ENCODE data around the gene MALL. TPM values are rescaled to one million over a fixed set of nuclear protein-coding genes. Genes with fewer than 3 reads are reported as not detected.

Gene MALL
- total RNA-seq, 4 donors from 2014 or later, result 38.7 to 92.8 (median 54.1) TPM

GRCh38 chr2:110149330-110150220, 34.0 kb upstream of the MALL start:
- intact Hi-C loops (cut with DNase I; ENCODE audit: low total_unique reads), result no loop called here
- WGBS, 2 donors, result 49 to 66% methylated on average over 6 of the region's 6 CpGs
- H3K4me3 ChIP-seq (ENCODE audit: low read depth, poor library complexity, severe bottlenecking), result no peak overlapping the region
- no peak for DNase-seq (ENCODE audit: low spot score in 2 of 2)
- TF ChIP-seq POLR2A (IDR thresholded peaks at IDR 0.05) (no peak), CTCF (IDR thresholded peaks at IDR 0.05) (no peak)

GRCh38 chr2:110146945-110147332, 31.3 kb upstream of the MALL start:
- intact Hi-C loops (cut with DNase I; ENCODE audit: low total_unique reads), result no loop called here
- H3K4me3 ChIP-seq (ENCODE audit: low read depth, poor library complexity, severe bottlenecking), result no peak overlapping the region
- WGBS, 2 donors, result 93 to 94% methylated on average over 2 of the region's 2 CpGs
- TF ChIP-seq POLR2A (IDR thresholded peaks at IDR 0.05) (no peak), CTCF (IDR thresholded peaks at IDR 0.05) (no peak)
- DNase-seq (ENCODE audit: low spot score in 2 of 2), result no peak

DNA sequence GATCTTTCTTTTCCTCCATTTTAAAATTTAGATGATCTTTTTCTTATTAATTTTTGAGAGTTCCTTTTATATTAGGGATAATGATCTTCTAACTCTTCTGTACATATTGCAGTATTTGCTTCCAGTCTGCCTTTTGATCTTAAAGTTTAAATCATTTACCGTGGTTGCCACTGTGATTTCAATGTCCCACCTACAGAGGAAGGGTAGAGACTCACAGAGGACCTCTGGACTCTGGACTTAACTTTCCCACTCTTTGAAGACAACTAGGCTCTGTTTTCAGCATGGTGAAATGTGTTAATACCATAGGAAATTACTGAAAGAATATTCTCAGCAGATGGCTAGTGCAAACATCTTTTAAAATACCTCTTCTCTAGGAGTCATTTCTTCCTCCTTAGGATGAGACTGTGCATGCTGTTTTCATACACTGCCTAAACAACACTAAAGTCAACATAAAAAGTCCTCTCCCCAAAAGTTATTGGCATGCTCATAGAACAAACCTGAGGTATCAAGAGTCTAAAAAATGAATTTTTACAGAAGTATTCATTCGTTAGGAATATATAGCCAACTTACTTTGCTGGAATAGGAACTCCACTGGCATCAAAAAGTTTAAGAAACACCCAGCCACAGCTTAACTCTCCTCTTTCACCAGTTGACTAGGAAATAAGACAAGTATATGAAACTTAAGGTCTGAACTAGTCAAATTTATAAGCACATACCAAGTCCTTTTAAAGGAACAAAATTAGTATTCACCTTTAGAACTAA, 30.7 kb upstream of the MALL start:
- H3K4me3 ChIP-seq (ENCODE audit: low read depth, poor library complexity, severe bottlenecking), result no peak overlapping the region
- TF ChIP-seq CTCF (IDR thresholded peaks at IDR 0.05) (no peak), POLR2A (IDR thresholded peaks at IDR 0.05) (no peak)
- no peak for DNase-seq (ENCODE audit: low spot score in 2 of 2)
- WGBS, 2 donors, result 73 to 79% methylated on average over 2 of the region's 2 CpGs
- intact Hi-C loops (cut with DNase I; ENCODE audit: low total_unique reads), result no loop called here

DNA sequence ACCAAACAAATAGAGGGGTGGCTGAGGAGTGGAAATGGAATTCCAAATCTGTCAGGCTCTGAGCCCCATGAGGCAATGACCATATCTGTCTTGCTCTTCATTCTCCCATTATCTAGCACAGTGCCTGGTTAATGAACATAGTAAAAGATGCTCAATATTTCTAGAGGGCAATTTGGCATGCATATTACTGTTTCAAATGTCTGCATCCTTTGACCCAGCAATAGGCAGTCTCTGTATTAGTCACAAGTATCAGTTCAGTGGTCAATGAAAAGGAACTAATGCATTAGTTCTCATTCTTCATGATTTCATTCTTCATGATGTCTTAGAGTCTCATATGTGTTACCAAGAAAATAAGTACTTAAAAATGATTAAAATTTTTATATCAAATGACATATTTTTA, 28.4 kb upstream of the MALL start:
- intact Hi-C loops (cut with DNase I; ENCODE audit: low total_unique reads), result no loop called here
- TF ChIP-seq POLR2A (IDR thresholded peaks at IDR 0.05), result no peak
- no peak overlapping the region for H3K4me3 ChIP-seq (ENCODE audit: low read depth, poor library complexity, severe bottlenecking)
- no peak for DNase-seq (ENCODE audit: low spot score in 2 of 2)

DNA sequence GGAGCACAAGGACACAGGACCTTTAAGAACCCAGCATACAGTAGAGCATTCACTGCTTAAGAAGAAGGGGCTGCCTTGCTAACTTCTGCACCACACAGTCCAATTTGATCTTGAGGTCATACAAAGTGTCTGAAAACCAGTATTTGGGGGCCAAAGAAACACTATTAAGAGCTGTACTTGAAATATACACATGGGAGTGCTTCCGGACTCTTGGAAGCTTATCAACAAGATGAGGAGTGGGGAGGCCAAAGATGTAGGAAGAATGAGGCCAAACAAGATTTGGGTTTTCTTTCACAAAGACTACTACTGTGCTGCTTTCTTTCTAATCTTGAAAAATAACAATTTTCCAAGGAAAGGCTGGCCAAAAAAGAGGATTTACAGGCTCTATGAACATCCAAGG, 24.8 kb upstream of the MALL start:
- DNase-seq (ENCODE audit: low spot score in 2 of 2), result no peak
- TF ChIP-seq POLR2A (IDR thresholded peaks at IDR 0.05) (no peak), CTCF (IDR thresholded peaks at IDR 0.05) (no peak)
- intact Hi-C loops (cut with DNase I; ENCODE audit: low total_unique reads), result no loop called here
- WGBS, 2 donors, result 85 to 90% methylated on average over 1 of the region's 1 CpG
- no peak overlapping the region for H3K4me3 ChIP-seq (ENCODE audit: low read depth, poor library complexity, severe bottlenecking)

GRCh38 chr2:110134025-110134424, 18.4 kb upstream of the MALL start:
- TF ChIP-seq CTCF (IDR thresholded peaks at IDR 0.05), result no peak
- TF ChIP-seq POLR2A (IDR thresholded peaks at IDR 0.05), result no peak
- DNase-seq (ENCODE audit: low spot score in 2 of 2), result no peak
- H3K4me3 ChIP-seq (ENCODE audit: low read depth, poor library complexity, severe bottlenecking), result no peak overlapping the region
- intact Hi-C loops (cut with DNase I; ENCODE audit: low total_unique reads), result no loop called here

Measured in lower leg skin (tissue), 4 donors.